ENCODE measurements around the gene NAA60. TPM values are rescaled to one million over a fixed set of nuclear protein-coding genes. Genes with fewer than 3 reads are reported as not detected.

The NAA60 gene
- total and polyA plus RNA-seq, 2 of the 13 experiments (the other 11 are each of a cell fraction or from before 2014, with no cell fraction given) = 14.7 to 32.0 TPM

GRCh38 chr16:3457434-3458252 lies 14.2 kb downstream of the NAA60 start (continued):
- no peak for TF ChIP-seq MIXL1 (CRISPR knock-in tag; IDR thresholded peaks at IDR 0.05)
- TF ChIP-seq, protein P1, sequence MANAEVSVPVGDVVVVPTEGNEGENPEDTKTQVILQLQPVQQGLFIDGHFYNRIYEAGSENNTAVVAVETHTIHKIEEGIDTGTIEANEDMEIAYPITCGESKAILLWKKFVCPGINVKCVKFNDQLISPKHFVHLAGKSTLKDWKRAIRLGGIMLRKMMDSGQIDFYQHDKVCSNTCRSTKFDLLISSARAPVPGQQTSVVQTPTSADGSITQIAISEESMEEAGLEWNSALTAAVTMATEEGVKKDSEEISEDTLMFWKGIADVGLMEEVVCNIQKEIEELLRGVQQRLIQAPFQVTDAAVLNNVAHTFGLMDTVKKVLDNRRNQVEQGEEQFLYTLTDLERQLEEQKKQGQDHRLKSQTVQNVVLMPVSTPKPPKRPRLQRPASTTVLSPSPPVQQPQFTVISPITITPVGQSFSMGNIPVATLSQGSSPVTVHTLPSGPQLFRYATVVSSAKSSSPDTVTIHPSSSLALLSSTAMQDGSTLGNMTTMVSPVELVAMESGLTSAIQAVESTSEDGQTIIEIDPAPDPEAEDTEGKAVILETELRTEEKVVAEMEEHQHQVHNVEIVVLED (CRISPR knock-in tag; IDR thresholded peaks at IDR 0.05; ENCODE audit: borderline replicate concordance) = peak; percentile 90
- no peak; the same call in 1 of the 2 replicates for TF ChIP-seq SP1 (IDR thresholded peaks at IDR 0.05)
- peak; percentile 95 for TF ChIP-seq SP1 (CRISPR knock-in tag; IDR thresholded peaks at IDR 0.05)
- TF ChIP-seq THYN1 (CRISPR knock-in tag; IDR thresholded peaks at IDR 0.05; ENCODE audit: borderline replicate concordance, low read depth) = 0 out of 2 replicates have a peak, but pooled peaks have one; percentile 74
- peak; percentile 87 for TF ChIP-seq MYC (CRISPR knock-in tag; IDR thresholded peaks at IDR 0.05; ENCODE audit: borderline replicate concordance)
- TF ChIP-seq, protein P2, sequence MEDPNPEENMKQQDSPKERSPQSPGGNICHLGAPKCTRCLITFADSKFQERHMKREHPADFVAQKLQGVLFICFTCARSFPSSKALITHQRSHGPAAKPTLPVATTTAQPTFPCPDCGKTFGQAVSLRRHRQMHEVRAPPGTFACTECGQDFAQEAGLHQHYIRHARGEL (CRISPR knock-in tag; IDR thresholded peaks at IDR 0.05) = no peak
- 0 out of 2 replicates have a peak, but pooled peaks have one; percentile 54 for TF ChIP-seq ZMAT3 (CRISPR knock-in tag; conservative IDR thresholded peaks at IDR 0.05)
- TF ChIP-seq TOE1 (CRISPR knock-in tag; IDR thresholded peaks at IDR 0.05) = no peak
- TF ChIP-seq ZNF878 (CRISPR knock-in tag; IDR thresholded peaks at IDR 0.05) = no peak
- no peak for TF ChIP-seq ZNF432 (CRISPR knock-in tag; IDR thresholded peaks at IDR 0.05; ENCODE audit: borderline replicate concordance)
- peak; percentile 53; the same call in 1 of the 2 replicates for TF ChIP-seq AHR (CRISPR knock-in tag; IDR thresholded peaks at IDR 0.05)
- peak; percentile 22; the same call in 1 of the 2 replicates for TF ChIP-seq MIER3 (CRISPR knock-in tag; IDR thresholded peaks at IDR 0.05; ENCODE audit: borderline replicate concordance)
- peak; percentile 68; the same call in 1 of the 2 replicates for TF ChIP-seq MTA1 (CRISPR knock-in tag; IDR thresholded peaks at IDR 0.05; ENCODE audit: borderline replicate concordance)
- peak; percentile 86; the same call in 1 of the 2 replicates for TF ChIP-seq ZNF354B (CRISPR knock-in tag; IDR thresholded peaks at IDR 0.05)
- TF ChIP-seq E2F1 (CRISPR knock-in tag; IDR thresholded peaks at IDR 0.05) = peak; percentile 86
- TF ChIP-seq MAFK (conservative IDR thresholded peaks at IDR 0.05 in 1 of 2, IDR thresholded peaks at IDR 0.05 in 1 of 2; ENCODE audit: low read length in 2 of 2) = no peak
- no peak for TF ChIP-seq ZNF841 (CRISPR knock-in tag; IDR thresholded peaks at IDR 0.05; ENCODE audit: borderline replicate concordance)
- TF ChIP-seq, protein P3, sequence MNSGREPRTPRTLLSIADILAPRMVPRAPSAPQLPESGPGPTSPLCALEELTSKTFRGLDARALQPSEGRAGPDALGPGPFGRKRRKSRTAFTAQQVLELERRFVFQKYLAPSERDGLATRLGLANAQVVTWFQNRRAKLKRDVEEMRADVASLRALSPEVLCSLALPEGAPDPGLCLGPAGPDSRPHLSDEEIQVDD (CRISPR knock-in tag; IDR thresholded peaks at IDR 0.05; ENCODE audit: borderline replicate concordance) = peak; percentile 45; the same call in 1 of the 2 replicates
- peak; percentile 76 for TF ChIP-seq KAT8 (CRISPR knock-in tag; IDR thresholded peaks at IDR 0.05)
- TF ChIP-seq RAD51 (IDR thresholded peaks at IDR 0.05; ENCODE audit: borderline replicate concordance) = no peak
- no peak; the same call in 1 of the 2 replicates for TF ChIP-seq ZNF552 (CRISPR knock-in tag; IDR thresholded peaks at IDR 0.05; ENCODE audit: borderline replicate concordance)
- TF ChIP-seq, protein P4, sequence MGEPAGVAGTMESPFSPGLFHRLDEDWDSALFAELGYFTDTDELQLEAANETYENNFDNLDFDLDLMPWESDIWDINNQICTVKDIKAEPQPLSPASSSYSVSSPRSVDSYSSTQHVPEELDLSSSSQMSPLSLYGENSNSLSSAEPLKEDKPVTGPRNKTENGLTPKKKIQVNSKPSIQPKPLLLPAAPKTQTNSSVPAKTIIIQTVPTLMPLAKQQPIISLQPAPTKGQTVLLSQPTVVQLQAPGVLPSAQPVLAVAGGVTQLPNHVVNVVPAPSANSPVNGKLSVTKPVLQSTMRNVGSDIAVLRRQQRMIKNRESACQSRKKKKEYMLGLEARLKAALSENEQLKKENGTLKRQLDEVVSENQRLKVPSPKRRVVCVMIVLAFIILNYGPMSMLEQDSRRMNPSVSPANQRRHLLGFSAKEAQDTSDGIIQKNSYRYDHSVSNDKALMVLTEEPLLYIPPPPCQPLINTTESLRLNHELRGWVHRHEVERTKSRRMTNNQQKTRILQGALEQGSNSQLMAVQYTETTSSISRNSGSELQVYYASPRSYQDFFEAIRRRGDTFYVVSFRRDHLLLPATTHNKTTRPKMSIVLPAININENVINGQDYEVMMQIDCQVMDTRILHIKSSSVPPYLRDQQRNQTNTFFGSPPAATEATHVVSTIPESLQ (CRISPR knock-in tag; conservative IDR thresholded peaks at IDR 0.05) = no peak
- peak; percentile 62; the same call in 1 of the 2 replicates for TF ChIP-seq HIVEP1 (CRISPR knock-in tag; IDR thresholded peaks at IDR 0.05)
- 0 out of 2 replicates have a peak, but pooled peaks have one; percentile 66 for TF ChIP-seq HNRNPUL1 (IDR thresholded peaks at IDR 0.05; ENCODE audit: low read depth, low read length)
